ENCODE results near the gene CPSF4. TPM values are rescaled to one million over a fixed set of nuclear protein-coding genes. Genes with fewer than 3 reads are reported as not detected.

CPSF4 gene
- total RNA-seq, 2 experiments from 2014 or later = 84.4 to 88.6 TPM

GRCh38 chr7:99490878-99491277 lies 52.1 kb downstream of the CPSF4 start:
- ChIA-PET POLR2A (interaction anchor here (1.0 kb wide), 1 partner anchor 9 kb away, joined by 3 read pairs; no protein-coding TSS in a partner anchor), CTCF (ENCODE audit: unreplicated experiment) (no interaction called here)
- no peaks in the 10 kb centered on the region for H3K9me2 ChIP-seq (ENCODE audit: insufficient read depth, low read length)
- intact Hi-C loops (cut with micrococcal nuclease; ENCODE audit: unreplicated experiment) = no loop called here
- peaks cover 58% of the 10 kb centered on the region for H3K36me3 ChIP-seq (ENCODE audit: insufficient read depth, low read length)
- H4K20me1 ChIP-seq (ENCODE audit: insufficient read depth, low read length) = no peaks in the 10 kb centered on the region
- H3K4me1 ChIP-seq (ENCODE audit: insufficient read depth, low read length, poor library complexity, severe bottlenecking) = no peaks in the 10 kb centered on the region
- H3K4me2 ChIP-seq (ENCODE audit: low read length) = no peak overlapping the region
- H2AFZ ChIP-seq (ENCODE audit: low read length) = no peak overlapping the region
- H3K27ac ChIP-seq (ENCODE audit: low read depth, low read length, poor library complexity, severe bottlenecking) = no peak overlapping the region
- peaks cover 5% of the 10 kb centered on the region; the same call in 1 of the 2 replicates for H3K79me2 ChIP-seq (ENCODE audit: insufficient read depth, low read depth, low read length)
- TF ChIP-seq EZH2phosphoT487 (IDR thresholded peaks at IDR 0.05; ENCODE audit: borderline replicate concordance, low read depth, low read length) (no peak), CTCF (conservative IDR thresholded peaks at IDR 0.05; ENCODE audit: low read length) (0 out of 2 replicates have a peak, but pooled peaks have one; percentile 26)
- H3K9me3 ChIP-seq (ENCODE audit: low read length) = no peaks in the 10 kb centered on the region
- H3K4me3 ChIP-seq (ENCODE audit: low read depth, low read length, poor library complexity, severe bottlenecking) = no peak overlapping the region
- no peak for DNase-seq (ENCODE audit: low spot score)
- no TSS peak for BruUV-seq (replicated peaks)

DNA sequence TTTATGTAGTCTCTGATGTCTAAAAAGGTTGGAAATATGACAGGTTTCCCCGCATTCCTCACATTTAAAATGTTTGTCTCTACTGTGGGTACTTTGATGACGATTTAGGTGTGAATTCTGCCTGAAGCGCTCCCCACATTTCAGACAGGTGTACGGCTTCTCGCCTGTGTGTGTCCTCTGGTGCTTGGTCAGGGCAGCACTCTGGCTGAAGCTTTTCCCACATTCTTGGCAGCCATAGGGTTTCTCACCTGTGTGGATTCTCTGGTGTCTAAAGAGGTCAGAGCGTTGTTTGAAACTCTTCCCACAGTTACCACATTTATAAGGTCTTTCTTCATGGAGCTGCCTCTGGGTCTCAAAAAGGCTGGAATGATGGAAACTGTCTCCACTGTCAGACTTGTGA lies 55.1 kb downstream of the CPSF4 start:
- intact Hi-C loops (cut with micrococcal nuclease; ENCODE audit: unreplicated experiment) = no loop called here
- Histone ChIP-seq H4K20me1 (ENCODE audit: insufficient read depth, low read length) (peaks cover 9% of the 10 kb centered on the region), H3K36me3 (ENCODE audit: insufficient read depth, low read length) (peaks cover 77% of the 10 kb centered on the region), H3K4me2 (ENCODE audit: low read length) (no peak overlapping the region), H3K27ac (ENCODE audit: low read depth, low read length, poor library complexity, severe bottlenecking) (no peak overlapping the region), H3K9me2 (ENCODE audit: insufficient read depth, low read length) (no peaks in the 10 kb centered on the region), H3K9me3 (ENCODE audit: low read length) (no peaks in the 10 kb centered on the region), H3K79me2 (ENCODE audit: insufficient read depth, low read depth, low read length) (peaks cover 34% of the 10 kb centered on the region), H3K4me1 (ENCODE audit: insufficient read depth, low read length, poor library complexity, severe bottlenecking) (peaks cover 9% of the 10 kb centered on the region), H3K4me3 (ENCODE audit: low read depth, low read length, poor library complexity, severe bottlenecking) (no peak overlapping the region), H2AFZ (ENCODE audit: low read length) (no peak overlapping the region)
- CTCF ChIA-PET (ENCODE audit: unreplicated experiment) = no interaction called here
- DNase-seq (ENCODE audit: low spot score) = no peak
- TF ChIP-seq CTCF (conservative IDR thresholded peaks at IDR 0.05; ENCODE audit: low read length) (no peak), EZH2phosphoT487 (IDR thresholded peaks at IDR 0.05; ENCODE audit: borderline replicate concordance, low read depth, low read length) (no peak)
- no TSS peak for BruUV-seq (replicated peaks)
- POLR2A ChIA-PET = interaction anchor here (0.6 kb wide), 1 partner anchor 18 kb away, joined by 3 read pairs; no protein-coding TSS in a partner anchor

GRCh38 chr7:99497766-99498545 lies 59.2 kb downstream of the CPSF4 start:
- Histone ChIP-seq H3K27ac (ENCODE audit: low read depth, low read length, poor library complexity, severe bottlenecking) (no peak overlapping the region), H3K4me2 (ENCODE audit: low read length) (peak overlapping the region; percentile 100), H3K4me1 (ENCODE audit: insufficient read depth, low read length, poor library complexity, severe bottlenecking) (peaks cover 14% of the 10 kb centered on the region), H3K9me2 (ENCODE audit: insufficient read depth, low read length) (no peaks in the 10 kb centered on the region), H2AFZ (ENCODE audit: low read length) (no peak overlapping the region), H3K9me3 (ENCODE audit: low read length) (peaks cover 6% of the 10 kb centered on the region; the same call in 1 of the 2 replicates), H3K36me3 (ENCODE audit: insufficient read depth, low read length) (peaks cover 60% of the 10 kb centered on the region), H3K4me3 (ENCODE audit: low read depth, low read length, poor library complexity, severe bottlenecking) (peak overlapping the region; percentile 90), H4K20me1 (ENCODE audit: insufficient read depth, low read length) (peaks cover 15% of the 10 kb centered on the region), H3K79me2 (ENCODE audit: insufficient read depth, low read depth, low read length) (peaks cover 52% of the 10 kb centered on the region)
- BruUV-seq (replicated peaks) = no TSS peak
- CTCF ChIA-PET (ENCODE audit: unreplicated experiment) = no interaction called here
- intact Hi-C loops (cut with micrococcal nuclease; ENCODE audit: unreplicated experiment) = loop anchor here (5.0 kb wide), 1 partner anchor 121 kb away; no protein-coding TSS in a partner anchor
- TF ChIP-seq CTCF (conservative IDR thresholded peaks at IDR 0.05; ENCODE audit: low read length) (no peak), EZH2phosphoT487 (IDR thresholded peaks at IDR 0.05; ENCODE audit: borderline replicate concordance, low read depth, low read length) (no peak)
- POLR2A ChIA-PET = interaction anchor here (0.5 to 1.3 kb wide), 6 partner anchors 24 to 801 kb away, joined by 3 to 5 read pairs (median 4); partner anchors contain the start of genes BUD31 and ZNF655
- no peak for DNase-seq (ENCODE audit: low spot score)
